LoVo (cell line): ENCODE results near the gene RPS8.
"Not testable (repeated sequence)": the region's sequence is repeated elsewhere in the genome, so short reads cannot be mapped to it uniquely, and the experiment has no call there.

Source experiments
- DNase-seq: peaks from one replicate; pipeline ENCODE4 v3.0.0-alpha.2; 2016; ENCODE audit warnings: low spot score

RPS8 gene

GRCh38 chr1:44820328-44821239 lies 45.2 kb downstream of the RPS8 start:
- no peak for DNase-seq

GRCh38 chr1:44821240-44821715 lies 45.9 kb downstream of the RPS8 start:
- DNase-seq, result no peak

- no peak for DNase-seq
These were observed 46.9 kb downstream of the RPS8 start for GRCh38 chr1:44822131-44822701.

GRCh38 chr1:44822981-44823451 lies 47.7 kb downstream of the RPS8 start:
- DNase-seq, result no peak

GRCh38 chr1:44824392-44824791 lies 49.1 kb downstream of the RPS8 start:
- not testable (repeated sequence) for DNase-seq

- no peak for DNase-seq
These were observed 51.2 kb downstream of the RPS8 start for GRCh38 chr1:44826375-44827196.

GRCh38 chr1:44827197-44828002 lies 52.1 kb downstream of the RPS8 start:
- DNase-seq, result no peak

- DNase-seq, result no peak
These were observed 52.8 kb downstream of the RPS8 start for GRCh38 chr1:44828003-44828651.
